ENCODE data around the gene REEP3.

GRCh38 chr10:63579371-63580014, 58.3 kb downstream of the REEP3 start:
- no peak for TF ChIP-seq POLR2AphosphoS5 (IDR thresholded peaks at IDR 0.05; ENCODE audit: low read depth, low read length)
- TF ChIP-seq REST (IDR thresholded peaks at IDR 0.05; ENCODE audit: insufficient read depth in 1 of 2, low read depth in 2 of 2, low read length in 2 of 2) = no peak
- no peak for TF ChIP-seq FOXP2 (optimal IDR thresholded peaks at IDR 0.05; ENCODE audit: borderline replicate concordance, extremely low read depth, extremely low read length, insufficient read depth)
- no peak for TF ChIP-seq TAF1 (IDR thresholded peaks at IDR 0.05; ENCODE audit: borderline replicate concordance, insufficient read depth, low read length)
- TF ChIP-seq SIN3A (IDR thresholded peaks at IDR 0.05; ENCODE audit: borderline replicate concordance, insufficient read depth, low read length) = no peak
